HepG2 (cell line): Measurements from ENCODE around the gene OR10G2. TPM values are rescaled to one million over a fixed set of nuclear protein-coding genes. Genes with fewer than 3 reads are reported as not detected.

Experiments
- ATAC-seq: fragments of 200-7000 bp; cut with Tn5 transposase; 3 replicates; pipeline ENCODE4 v1.9.1; 2020; ENCODE audit warnings: mild to moderate bottlenecking, moderate library complexity
- BruUV-seq: library from RNA; stranded (reverse); fragments of 400-500 nt; replicated peaks from 2 replicates; lab custom pipeline; 2021; lab: Mats Ljungman, UMichigan
- CTCF ChIA-PET: fragments of 300-600 bp; formaldehyde crosslinking; extraction: SDS; loops from one replicate; lab custom pipeline; 2021; ENCODE audit warnings: low total read pairs, inconsistent platforms, low intra/inter-chr PET ratio; lab: Yijun Ruan, JAX
- POLR2A ChIA-PET: fragments of 350-600 bp; sonication (Branson Sonifier 250); formaldehyde crosslinking; loops from one replicate; lab custom pipeline; 2020; ENCODE audit warnings: antibody characterized with exemption, inconsistent platforms; lab: Yijun Ruan, JAX
- DNase-seq: peaks from one replicate; pipeline ENCODE4 v3.0.0-alpha.2; 2015; ENCODE audit warnings: low spot score
- FAIRE-seq: peaks from 3 replicates; lab custom pipeline; 2011; peaks lifted over from hg19 to GRCh38; lab: Jason Lieb, UNC
- H2AFZ ChIP-seq: one replicate; pipeline ENCODE4 v1.6.1; 2011; ENCODE audit warnings: low read length, inconsistent platforms
- H3K27ac ChIP-seq: fragments of 300-600 bp; 3 replicates; pipeline ENCODE4 v1.8.0; 2011; ENCODE audit warnings: mixed run types, mild to moderate bottlenecking, mixed read lengths, low read length, inconsistent platforms; ENCODE audit not compliant: insufficient read depth; ENCODE audit errors: extremely low read length
- H3K27me3 ChIP-seq, 2 experiments: fragments of 200-600 bp in 1 of 2; 2 replicates in 1 of 2; 3 replicates in 1 of 2; pipeline versions ENCODE4 v1.6.0 to v1.8.0; 2011; ENCODE audit warnings: low read length in 2 of 2, mild to moderate bottlenecking in 2 of 2, moderate library complexity in 2 of 2, inconsistent platforms in 1 of 2; ENCODE audit not compliant: insufficient read depth in 2 of 2, control insufficient read depth in 1 of 2
- H3K36me3 ChIP-seq, 2 experiments: fragments of 200-600 bp in 1 of 2; replicated peaks in 1 of 2; 2 replicates in 1 of 2; 3 replicates in 1 of 2; pipeline versions ENCODE4 v1.5.1 to v1.8.0; 2011; ENCODE audit warnings: low read length in 2 of 2, inconsistent platforms in 1 of 2; ENCODE audit not compliant: insufficient read depth in 2 of 2, control insufficient read depth in 1 of 2
- H3K4me1 ChIP-seq: 2 replicates; pipeline ENCODE4 v1.5.1; 2012; ENCODE audit warnings: low read length, inconsistent platforms; ENCODE audit not compliant: insufficient read depth
- H3K4me2 ChIP-seq: 2 replicates; pipeline ENCODE4 v1.6.0; 2011; ENCODE audit warnings: low read depth, low read length, inconsistent platforms
- H3K4me3 ChIP-seq, 3 experiments: fragments of 200-600 bp in 1 of 3; sonication (generic), shearing (Covaris generic) in 1 of 3; replicated peaks in 1 of 3; 2 replicates each; pipeline ENCODE4 v1.5.1; 2011 to 2016; ENCODE audit warnings: low read length in 3 of 3, inconsistent platforms in 2 of 3, low read depth in 2 of 3, mild to moderate bottlenecking in 2 of 3, control low read depth in 1 of 3, mixed read lengths in 1 of 3; ENCODE audit not compliant: insufficient read depth in 1 of 3
- H3K79me2 ChIP-seq: one replicate; pipeline ENCODE4 v1.6.1; 2011; ENCODE audit warnings: low read length, inconsistent platforms; ENCODE audit not compliant: insufficient read depth
- H3K9ac ChIP-seq: 2 replicates; pipeline ENCODE4 v1.6.0; 2011; ENCODE audit warnings: mild to moderate bottlenecking, low read depth, low read length, inconsistent platforms; ENCODE audit not compliant: insufficient read depth
- H3K9me3 ChIP-seq: 2 replicates; pipeline ENCODE4 v1.5.1; 2012; ENCODE audit warnings: mild to moderate bottlenecking, low read length
- H4K20me1 ChIP-seq: 2 replicates; pipeline ENCODE4 v1.6.0; 2011; ENCODE audit warnings: inconsistent platforms, mild to moderate bottlenecking, low read length, moderate library complexity; ENCODE audit not compliant: insufficient read depth
- ATF2 ChIP-seq: sonication (generic); formaldehyde crosslinking; IDR thresholded peaks from 2 replicates; pipeline ENCODE4 v1.4.0; 2020; ENCODE audit warnings: missing genetic modification reagents
- GMEB2 ChIP-seq: IDR thresholded peaks from 2 replicates; pipeline ENCODE4 v1.6.1; 2016; ENCODE audit warnings: missing biosample characterization, missing genetic modification reagents, low read depth
- HOMEZ ChIP-seq: IDR thresholded peaks from 2 replicates; pipeline ENCODE4 v1.6.1; 2016; ENCODE audit warnings: low read depth
- JUNB ChIP-seq: sonication (generic); formaldehyde crosslinking; IDR thresholded peaks from 2 replicates; pipeline ENCODE4 v1.8.0; 2022; ENCODE audit warnings: missing genetic modification reagents, mild to moderate bottlenecking, borderline replicate concordance
- NR2F6 ChIP-seq, 2 experiments: IDR thresholded peaks; 2 replicates each; pipeline ENCODE4 v1.6.1; 2016; ENCODE audit warnings: antibody characterized with exemption in 1 of 2, mild to moderate bottlenecking in 1 of 2
- REL ChIP-seq: sonication (generic); formaldehyde crosslinking; conservative IDR thresholded peaks from 2 replicates; pipeline ENCODE4 v1.8.0; 2022; ENCODE audit warnings: mild to moderate bottlenecking, missing genetic modification reagents, moderate library complexity
- SP4 ChIP-seq: sonication (generic); formaldehyde crosslinking; IDR thresholded peaks from 2 replicates; pipeline ENCODE4 v1.8.1; 2023; ENCODE audit warnings: mild to moderate bottlenecking, missing genetic modification reagents
- ZBTB3 ChIP-seq: sonication (generic); formaldehyde crosslinking; IDR thresholded peaks from 2 replicates; pipeline ENCODE4 v1.4.0; 2020; ENCODE audit warnings: low read depth, mild to moderate bottlenecking, moderate library complexity, missing genetic modification reagents, borderline replicate concordance
- ZNF326 ChIP-seq: sonication (generic); formaldehyde crosslinking; IDR thresholded peaks from 2 replicates; pipeline ENCODE4 v1.4.0; 2020; ENCODE audit warnings: missing genetic modification reagents, borderline replicate concordance
- ZNF333 ChIP-seq: sonication (generic); formaldehyde crosslinking; IDR thresholded peaks from 2 replicates; pipeline ENCODE4 v1.4.0; 2020; ENCODE audit warnings: mild to moderate bottlenecking, missing genetic modification reagents, borderline replicate concordance
- ZNF335 ChIP-seq: sonication (generic); formaldehyde crosslinking; IDR thresholded peaks from 2 replicates; pipeline ENCODE4 v1.4.0; 2020; ENCODE audit warnings: missing genetic modification reagents
- ZNF33B ChIP-seq: sonication (generic); formaldehyde crosslinking; IDR thresholded peaks from 2 replicates; pipeline ENCODE4 v1.5.1; 2020; ENCODE audit warnings: mild to moderate bottlenecking, missing genetic modification reagents
- ZNF572 ChIP-seq: sonication (generic); formaldehyde crosslinking; IDR thresholded peaks from 2 replicates; pipeline ENCODE4 v1.5.1; 2020; ENCODE audit warnings: mild to moderate bottlenecking, missing genetic modification reagents
- ZNF749 ChIP-seq: sonication (generic); formaldehyde crosslinking; IDR thresholded peaks from 2 replicates; pipeline ENCODE4 v1.8.0; 2022; ENCODE audit warnings: mild to moderate bottlenecking, missing genetic modification reagents, moderate library complexity, borderline replicate concordance
- ZNF75D ChIP-seq: sonication (generic); formaldehyde crosslinking; IDR thresholded peaks from 2 replicates; pipeline ENCODE4 v1.8.1; 2023; ENCODE audit warnings: missing genetic modification reagents, mild to moderate bottlenecking, borderline replicate concordance
- WGBS: methylation state at CpG from one replicate; pipeline ENCODE4 v1.1.6; 2017; ENCODE audit warnings: low lambda C conversion rate; 5-methylcytosine and 5-hydroxymethylcytosine counted together
- in situ Hi-C: cut with HindIII; loops from 2 replicates; pipeline ENCODE4 v1.10.0; 2017; ENCODE audit warnings: low pct_unique_long_range_greater_than_20kb; ENCODE audit not compliant: extremely low pct_ligation_motif_present
- intact Hi-C: fragments of 100-400 bp; cut with micrococcal nuclease; formaldehyde crosslinking; loops from one replicate; pipeline ENCODE4 v1.10.0; 2022; ENCODE audit not compliant: unreplicated experiment
- polyA plus RNA-seq, 8 experiments: library from polyadenylated mRNA; depleted of rRNA in 3 of 8; stranded (reverse) in 7 of 8; unstranded in 1 of 8; fragments of >200 nt; fragmentation: Illumina TruSeq in 4 of 8; extraction: Trizol in 4 of 8; gene quantifications; 2 replicates each; pipeline versions ENCODE4 v1.2.1 to v1.2.3, GENCODE V29; 2011 to 2016; ENCODE audit warnings: low read depth in 4 of 8, missing spikeins in 1 of 8, mixed read lengths in 1 of 8; ENCODE audit not compliant: insufficient read depth in 1 of 8
- total RNA-seq, 5 experiments: library from RNA; depleted of rRNA; stranded (reverse); fragments of >200 nt; fragmentation: Illumina TruSeq; extraction: Trizol; gene quantifications; 2 replicates each; pipeline ENCODE4 v1.2.3, GENCODE V29; 2016; ENCODE audit warnings: low read depth in 1 of 5

OR10G2 gene
- total and polyA plus RNA-seq, 2 of the 13 experiments (the other 11 are each of a cell fraction or from before 2014, with no cell fraction given): not detected

- ChIA-PET POLR2A (no interaction called here), CTCF (no interaction called here)
- in situ Hi-C loops: no loop called here
- H2AFZ ChIP-seq: no peak within 1 kb of the TSS
- peaks cover 18% of the 10 kb centered on the region for H3K9me3 ChIP-seq
- H4K20me1 ChIP-seq: no peaks in the 10 kb centered on the region
- TF ChIP-seq ZNF333 (CRISPR knock-in tag) (no peak), ZNF75D (CRISPR knock-in tag) (no peak), ZNF33B (no peak), ZNF326 (no peak), REL (no peak), HOMEZ (CRISPR knock-in tag) (no peak), ZNF749 (CRISPR knock-in tag) (no peak)
- peaks cover 5% of the 10 kb centered on the region; the same call in 1 of the 2 replicates for H3K4me1 ChIP-seq
- H3K9ac ChIP-seq: no peak within 1 kb of the TSS
- H3K4me3 ChIP-seq: no peak within 1 kb of the TSS
- no peak for DNase-seq
- intact Hi-C loops: no loop called here
- H3K4me2 ChIP-seq: no peak within 1 kb of the TSS
- H3K36me3 ChIP-seq: no peaks in the 10 kb centered on the region
- no peak for FAIRE-seq
- 73% methylated on average over 1 of the region's 1 CpG for WGBS
- H3K27ac ChIP-seq: no peak within 1 kb of the TSS
- no peaks in the 10 kb centered on the region; a peak in 1 of 5 replicates for H3K27me3 ChIP-seq
- BruUV-seq: no TSS peak
- no peaks in the 10 kb centered on the region for H3K79me2 ChIP-seq
- no peak for ATAC-seq
Observed at GRCh38 chr14:21673718-21674117, 39.0 kb upstream of the OR10G2 start, which contains the start of gene OR4E1. TSS of gene OR4E1 (minus strand) at chr14:21673818. CDS start at chr14:21670935, 2,883 bp downstream.

- POLR2A ChIA-PET: no interaction called here
- BruUV-seq: no TSS peak
- 3% methylated on average over 1 of the region's 1 CpG for WGBS
- no peak for TF ChIP-seq SP4 (CRISPR knock-in tag)
- no peak for TF ChIP-seq NR2F6 (IDR thresholded peaks at IDR 0.05)
- no peak for TF ChIP-seq NR2F6 (CRISPR knock-in tag; IDR thresholded peaks at IDR 0.05)
- no peak for TF ChIP-seq ZNF335
- no peak for TF ChIP-seq ATF2
- TF ChIP-seq GMEB2 (CRISPR knock-in tag): no peak
- TF ChIP-seq JUNB (CRISPR knock-in tag): no peak
- TF ChIP-seq ZNF572 (CRISPR knock-in tag): no peak
- no peak for TF ChIP-seq ZBTB3 (CRISPR knock-in tag)
Observed at GRCh38 chr14:21672116-21672515, 37.4 kb upstream of the OR10G2 start.

More at GRCh38 chr14:21672116-21672515, 37.4 kb upstream of the OR10G2 start:
- H3K4me2 ChIP-seq: no peak overlapping the region
- DNase-seq (no peak), ATAC-seq (no peak), FAIRE-seq (no peak)
- no peaks in the 10 kb centered on the region for H3K36me3 ChIP-seq
- no peaks in the 10 kb centered on the region for H3K79me2 ChIP-seq
- no peak overlapping the region for H3K9ac ChIP-seq
- intact Hi-C loops (no loop called here), in situ Hi-C loops (no loop called here)
- CTCF ChIA-PET: no interaction called here
- H4K20me1 ChIP-seq: no peaks in the 10 kb centered on the region
- H3K4me1 ChIP-seq: peaks cover 5% of the 10 kb centered on the region; the same call in 1 of the 2 replicates
- H3K27ac ChIP-seq: no peak overlapping the region
- no peak overlapping the region for H3K4me3 ChIP-seq
- no peaks in the 10 kb centered on the region; a peak in 1 of 5 replicates for H3K27me3 ChIP-seq
- H3K9me3 ChIP-seq: peaks cover 18% of the 10 kb centered on the region
- H2AFZ ChIP-seq: no peak overlapping the region
